CD14-positive monocyte (primary cell): ENCODE measurements around the gene RPS6KA5. TPM values are rescaled to one million over a fixed set of nuclear protein-coding genes. Genes with fewer than 3 reads are reported as not detected.

Experiments used
- DNase-seq, 3 donors: peaks; one replicate each; pipeline ENCODE4 v3.0.0-alpha.2; 2011 to 2022
- H2AFZ ChIP-seq: 2 replicates; pipeline ENCODE4 v1.6.0; 2012; ENCODE audit warnings: mild to moderate bottlenecking, low read depth, low read length, inconsistent platforms; ENCODE audit not compliant: insufficient read depth, poor library complexity, severe bottlenecking
- H3K27ac ChIP-seq, 2 donors: 1 replicate in 1 of 2; 2 replicates in 1 of 2; pipeline ENCODE4 v1.5.1; 2012 to 2013; ENCODE audit warnings: low read length in 2 of 2, control low read depth in 1 of 2, inconsistent platforms in 1 of 2, low read depth in 1 of 2, mild to moderate bottlenecking in 1 of 2
- H3K27me3 ChIP-seq, 2 donors: one replicate each; pipeline versions ENCODE4 v1.6.0 to v1.6.1; 2011 to 2013; ENCODE audit warnings: low read length in 2 of 2; ENCODE audit not compliant: control insufficient read depth in 2 of 2, insufficient read depth in 2 of 2
- H3K36me3 ChIP-seq, 2 donors: replicated peaks in 1 of 2; 1 replicate in 1 of 2; 2 replicates in 1 of 2; pipeline versions ENCODE4 v1.5.1 to v1.6.1; 2012 to 2013; ENCODE audit warnings: low read length in 2 of 2, control low read depth in 1 of 2, inconsistent platforms in 1 of 2, mild to moderate bottlenecking in 1 of 2; ENCODE audit not compliant: insufficient read depth in 2 of 2, control insufficient read depth in 1 of 2
- H3K4me1 ChIP-seq, 2 donors: 1 replicate in 1 of 2; 2 replicates in 1 of 2; pipeline versions ENCODE4 v1.5.1 to v1.6.1; 2012 to 2013; ENCODE audit warnings: low read length in 2 of 2, control low read depth in 1 of 2, inconsistent platforms in 1 of 2, mild to moderate bottlenecking in 1 of 2, moderate library complexity in 1 of 2; ENCODE audit not compliant: insufficient read depth in 2 of 2, control insufficient read depth in 1 of 2
- H3K4me2 ChIP-seq: replicated peaks from 2 replicates; pipeline ENCODE3; 2012; ENCODE audit warnings: low read length, moderate library complexity, mild to moderate bottlenecking; ENCODE audit not compliant: poor library complexity, severe bottlenecking; ENCODE audit errors: extremely low read depth
- H3K4me3 ChIP-seq, 3 experiments: fragments of 200-600 bp in 1 of 3; sonication (generic) in 1 of 3; replicated peaks in 1 of 3; 1 replicate in 2 of 3; 2 replicates in 1 of 3; pipeline ENCODE4 v1.5.1; 2011 to 2013; ENCODE audit warnings: low read length in 3 of 3, mild to moderate bottlenecking in 3 of 3, control low read depth in 2 of 3, low read depth in 2 of 3, inconsistent platforms in 1 of 3, moderate library complexity in 1 of 3
- H3K79me2 ChIP-seq: 2 replicates; pipeline ENCODE4 v1.6.0; 2012; ENCODE audit warnings: mild to moderate bottlenecking, control low read depth, inconsistent platforms, low read length, moderate library complexity; ENCODE audit not compliant: insufficient read depth
- H3K9ac ChIP-seq: 2 replicates; pipeline ENCODE4 v1.6.0; 2017; ENCODE audit warnings: low read length, mild to moderate bottlenecking; ENCODE audit not compliant: insufficient read depth, poor library complexity, severe bottlenecking
- H3K9me3 ChIP-seq, 2 donors: replicated peaks in 1 of 2; 1 replicate in 1 of 2; 2 replicates in 1 of 2; pipeline versions ENCODE4 v1.5.1 to v1.6.1; 2012 to 2013; ENCODE audit warnings: low read length in 2 of 2, control low read depth in 1 of 2; ENCODE audit not compliant: control insufficient read depth in 1 of 2, insufficient read depth in 1 of 2
- H4K20me1 ChIP-seq: 2 replicates; pipeline ENCODE4 v1.6.0; 2012; ENCODE audit warnings: mild to moderate bottlenecking, low read length, control low read depth, moderate library complexity; ENCODE audit not compliant: insufficient read depth
- H3K27ac Mint-ChIP-seq, 7 donors: one replicate each; pipeline ENCODE4 v1.8.0; 2020; ENCODE audit warnings: mild to moderate bottlenecking in 7 of 7, mixed read lengths in 7 of 7, moderate library complexity in 6 of 7, inconsistent platforms in 2 of 7
- H3K27me3 Mint-ChIP-seq, 3 donors: one replicate each; pipeline ENCODE4 v1.8.0; 2021 to 2022; ENCODE audit warnings: low read depth in 3 of 3, mild to moderate bottlenecking in 3 of 3, mixed read lengths in 3 of 3, moderate library complexity in 3 of 3, inconsistent platforms in 1 of 3
- H3K36me3 Mint-ChIP-seq, 2 donors: one replicate each; pipeline ENCODE4 v1.8.0; 2020; ENCODE audit warnings: mixed read lengths in 2 of 2, inconsistent platforms in 1 of 2, mild to moderate bottlenecking in 1 of 2
- H3K4me1 Mint-ChIP-seq: one replicate; pipeline ENCODE4 v1.8.0; 2020; ENCODE audit warnings: mild to moderate bottlenecking, mixed read lengths
- H3K4me3 Mint-ChIP-seq, 2 donors: one replicate each; pipeline ENCODE4 v1.8.0; 2020; ENCODE audit warnings: mild to moderate bottlenecking in 2 of 2, mixed read lengths in 2 of 2, moderate library complexity in 1 of 2
- H3K9me3 Mint-ChIP-seq, 7 donors: one replicate each; pipeline ENCODE4 v1.8.0; 2020 to 2022; ENCODE audit warnings: mixed read lengths in 7 of 7, mild to moderate bottlenecking in 6 of 7, moderate library complexity in 6 of 7, inconsistent platforms in 2 of 7
- CTCF ChIP-seq: fragments of 200-600 bp; IDR thresholded peaks from one replicate; pipeline ENCODE4 v1.8.0; 2022; ENCODE audit warnings: antibody characterized with exemption, mild to moderate bottlenecking
- WGBS: methylation state at CpG from one replicate; pipeline ENCODE4 v1.1.5; 2013; ENCODE audit warnings: missing lambda C conversion rate; ENCODE audit not compliant: insufficient coverage; 5-methylcytosine and 5-hydroxymethylcytosine counted together
- intact Hi-C, 2 donors: fragments of 100-400 bp; cut with micrococcal nuclease; formaldehyde crosslinking; loops; one replicate each; pipeline versions ENCODE4 v1.15.0 to v1.15.1; 2023
- polyA plus RNA-seq, 3 donors: library from polyadenylated mRNA; depleted of rRNA in 1 of 3; unstranded in 2 of 3; stranded (reverse) in 1 of 3; fragments of 300-500 nt in 2 of 3; fragments of >200 nt in 1 of 3; fragmentation: Illumina TruSeq in 2 of 3; gene quantifications; 1 replicate in 2 of 3; 2 replicates in 1 of 3; pipeline ENCODE4 v1.2.3, GENCODE V29; 2012 to 2021

The RPS6KA5 gene
- polyA plus RNA-seq, 3 donors, result 4.4 to 10.1 (median 7.9) TPM

- Histone ChIP-seq H4K20me1 (no peaks in the 10 kb centered on the region), H3K27me3 (no peaks in the 10 kb centered on the region), H3K9ac (no peak overlapping the region), H3K27ac (no peak overlapping the region), H3K4me3 (no peak overlapping the region), H3K36me3 (no peaks in the 10 kb centered on the region), H3K4me2 (no peak overlapping the region), H3K9me3 (no peaks in the 10 kb centered on the region), H2AFZ (no peak overlapping the region), H3K79me2 (no peaks in the 10 kb centered on the region), H3K4me1 (no peaks in the 10 kb centered on the region)
- H3K27me3 Mint-ChIP-seq, result peaks cover 0 to 2% (median 2%) of the 10 kb centered on the region in 3 donors
- intact Hi-C loops, result no loop called here
- H3K4me1 Mint-ChIP-seq, result peaks cover 7% of the 10 kb centered on the region
- no peak for DNase-seq
- TF ChIP-seq CTCF, result no peak
- H3K4me3 Mint-ChIP-seq, result no peak overlapping the region
- peaks cover 11 to 14% of the 10 kb centered on the region in 2 donors for H3K36me3 Mint-ChIP-seq
- no CpG with 5 or more reads among the region's 1 CpG for WGBS
- H3K27ac Mint-ChIP-seq, result no peak overlapping the region
- H3K9me3 Mint-ChIP-seq, result no peaks in the 10 kb centered on the region
Observed at GRCh38 chr14:90987140-90987539, 73.3 kb downstream of the RPS6KA5 start.

- H3K4me3 ChIP-seq, result no peak overlapping the region
- WGBS, result no CpG with 5 or more reads among the region's 1 CpG
- H3K4me2 ChIP-seq, result no peak overlapping the region
- no peaks in the 10 kb centered on the region for H3K27me3 ChIP-seq
- H3K27me3 Mint-ChIP-seq, result peaks cover 0 to 2% (median 2%) of the 10 kb centered on the region in 3 donors
- peaks cover 7% of the 10 kb centered on the region for H3K4me1 Mint-ChIP-seq
- H3K27ac Mint-ChIP-seq, result no peak overlapping the region
- no peak overlapping the region for H3K4me3 Mint-ChIP-seq
- no peaks in the 10 kb centered on the region for H3K9me3 Mint-ChIP-seq
- no peaks in the 10 kb centered on the region for H3K9me3 ChIP-seq
- H3K9ac ChIP-seq, result no peak overlapping the region
- TF ChIP-seq CTCF, result no peak
- H3K4me1 ChIP-seq, result no peaks in the 10 kb centered on the region
- no peak overlapping the region for H3K27ac ChIP-seq
- intact Hi-C loops, result no loop called here
- H3K79me2 ChIP-seq, result no peaks in the 10 kb centered on the region
- H3K36me3 Mint-ChIP-seq, result peaks cover 10 to 14% of the 10 kb centered on the region in 2 donors
- no peaks in the 10 kb centered on the region for H3K36me3 ChIP-seq
- no peak for DNase-seq
- no peaks in the 10 kb centered on the region for H4K20me1 ChIP-seq
- no peak overlapping the region for H2AFZ ChIP-seq
Observed at GRCh38 chr14:90986510-90986909, 73.9 kb downstream of the RPS6KA5 start.
